Hepatocyte (in vitro differentiated cells): ENCODE results near the gene ING3. TPM values are rescaled to one million over a fixed set of nuclear protein-coding genes. Genes with fewer than 3 reads are reported as not detected.

ENCODE experiments used
- DNase-seq: peaks from one replicate; pipeline ENCODE4 v3.0.0-alpha.2; 2016; ENCODE audit warnings: low spot score
- H2AFZ ChIP-seq: fragments of 200-600 bp; sonication (generic); 2 replicates; pipeline ENCODE4 v1.6.0; 2016; ENCODE audit warnings: antibody characterized with exemption, mild to moderate bottlenecking
- H3K27ac ChIP-seq: fragments of 200-600 bp; sonication (generic); 2 replicates; pipeline ENCODE4 v1.5.1; 2016; ENCODE audit warnings: mild to moderate bottlenecking
- H3K27me3 ChIP-seq: fragments of 200-600 bp; sonication (generic); 2 replicates; pipeline ENCODE4 v1.6.1; 2016
- H3K36me3 ChIP-seq: fragments of 200-600 bp; sonication (generic); replicated peaks from 2 replicates; pipeline ENCODE4 v1.5.1; 2016; ENCODE audit warnings: low read depth; ENCODE audit not compliant: insufficient read depth
- H3K4me1 ChIP-seq: fragments of 200-600 bp; sonication (generic); 2 replicates; pipeline ENCODE4 v1.5.1; 2016; ENCODE audit warnings: mild to moderate bottlenecking, moderate library complexity; ENCODE audit not compliant: insufficient read depth
- H3K4me2 ChIP-seq: fragments of 200-600 bp; sonication (generic); 2 replicates; pipeline ENCODE4 v1.6.0; 2016
- H3K4me3 ChIP-seq: fragments of 200-600 bp; sonication (generic); 2 replicates; pipeline ENCODE4 v1.5.1; 2016; ENCODE audit warnings: mild to moderate bottlenecking
- H3K79me2 ChIP-seq: fragments of 200-600 bp; sonication (generic); 2 replicates; pipeline ENCODE4 v1.6.0; 2017; ENCODE audit warnings: mild to moderate bottlenecking
- H3K9me2 ChIP-seq: fragments of 200-600 bp; sonication (generic); replicated peaks from 2 replicates; pipeline ENCODE4 v1.6.0; 2017; ENCODE audit warnings: mild to moderate bottlenecking; ENCODE audit not compliant: insufficient read depth
- H3K9me3 ChIP-seq: fragments of 200-600 bp; sonication (generic); 2 replicates; pipeline ENCODE4 v1.5.1; 2016; ENCODE audit warnings: low read depth, mild to moderate bottlenecking
- H4K20me1 ChIP-seq: fragments of 200-600 bp; sonication (generic); 2 replicates; pipeline ENCODE4 v1.6.0; 2016; ENCODE audit warnings: mild to moderate bottlenecking; ENCODE audit not compliant: insufficient read depth, poor library complexity, severe bottlenecking
- EZH2 ChIP-seq: fragments of 200-600 bp; sonication (generic); IDR thresholded peaks from 2 replicates; pipeline ENCODE4 v1.6.1; 2016; ENCODE audit warnings: antibody characterized with exemption, mild to moderate bottlenecking, borderline replicate concordance
- EZH2phosphoT487 ChIP-seq: fragments of 200-600 bp; sonication (generic); IDR thresholded peaks from one replicate; pipeline ENCODE4 v1.6.1; 2018; ENCODE audit warnings: antibody characterized with exemption, mild to moderate bottlenecking, low read depth, moderate library complexity; ENCODE audit not compliant: unreplicated experiment, severe bottlenecking
- WGBS: methylation state at CpG from one replicate; pipeline ENCODE4 v1.1.6; 2016; ENCODE audit warnings: low lambda C conversion rate; ENCODE audit errors: missing lambda C conversion rate; 5-methylcytosine and 5-hydroxymethylcytosine counted together
- polyA plus RNA-seq: library from polyadenylated mRNA; unstranded; fragments of >200 nt; fragmentation: Nextera tagmentation; extraction: Ambion mirVana; gene quantifications from 2 replicates; pipeline ENCODE4 v1.2.1, GENCODE V29; 2016
- total RNA-seq: library from RNA; depleted of rRNA; stranded (reverse); fragments of >200 nt; gene quantifications from 2 replicates; pipeline ENCODE4 v1.2.3, GENCODE V29; 2014
- TF ChIP-seq, protein P1 (sequence below): fragments of 200-600 bp; sonication (generic); IDR thresholded peaks from 2 replicates; pipeline ENCODE4 v1.5.1; 2016; ENCODE audit warnings: antibody characterized with exemption, mild to moderate bottlenecking; ENCODE audit not compliant: poor library complexity

The ING3 gene
- total and polyA plus RNA-seq, 2 experiments from 2014 or later: 14.1 to 29.6 TPM

GRCh38 chr7:120998520-120998919 lies 47.9 kb downstream of the ING3 start:
- Histone ChIP-seq H3K4me1 (peaks cover 13% of the 10 kb centered on the region), H3K79me2 (peaks cover 42% of the 10 kb centered on the region), H4K20me1 (no peaks in the 10 kb centered on the region), H3K27ac (peak overlapping the region; percentile 5), H3K4me2 (peak overlapping the region; percentile 1), H3K9me2 (no peaks in the 10 kb centered on the region), H3K4me3 (no peak overlapping the region), H2AFZ (no peak overlapping the region), H3K9me3 (no peaks in the 10 kb centered on the region), H3K36me3 (no peaks in the 10 kb centered on the region), H3K27me3 (no peaks in the 10 kb centered on the region)
- no peak for DNase-seq
- 45% methylated on average over 1 of the region's 1 CpG for WGBS
- no peak for TF ChIP-seq EZH2
- no peak for TF ChIP-seq EZH2phosphoT487
- TF ChIP-seq, protein P1, sequence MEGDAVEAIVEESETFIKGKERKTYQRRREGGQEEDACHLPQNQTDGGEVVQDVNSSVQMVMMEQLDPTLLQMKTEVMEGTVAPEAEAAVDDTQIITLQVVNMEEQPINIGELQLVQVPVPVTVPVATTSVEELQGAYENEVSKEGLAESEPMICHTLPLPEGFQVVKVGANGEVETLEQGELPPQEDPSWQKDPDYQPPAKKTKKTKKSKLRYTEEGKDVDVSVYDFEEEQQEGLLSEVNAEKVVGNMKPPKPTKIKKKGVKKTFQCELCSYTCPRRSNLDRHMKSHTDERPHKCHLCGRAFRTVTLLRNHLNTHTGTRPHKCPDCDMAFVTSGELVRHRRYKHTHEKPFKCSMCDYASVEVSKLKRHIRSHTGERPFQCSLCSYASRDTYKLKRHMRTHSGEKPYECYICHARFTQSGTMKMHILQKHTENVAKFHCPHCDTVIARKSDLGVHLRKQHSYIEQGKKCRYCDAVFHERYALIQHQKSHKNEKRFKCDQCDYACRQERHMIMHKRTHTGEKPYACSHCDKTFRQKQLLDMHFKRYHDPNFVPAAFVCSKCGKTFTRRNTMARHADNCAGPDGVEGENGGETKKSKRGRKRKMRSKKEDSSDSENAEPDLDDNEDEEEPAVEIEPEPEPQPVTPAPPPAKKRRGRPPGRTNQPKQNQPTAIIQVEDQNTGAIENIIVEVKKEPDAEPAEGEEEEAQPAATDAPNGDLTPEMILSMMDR: no peak

DNA sequence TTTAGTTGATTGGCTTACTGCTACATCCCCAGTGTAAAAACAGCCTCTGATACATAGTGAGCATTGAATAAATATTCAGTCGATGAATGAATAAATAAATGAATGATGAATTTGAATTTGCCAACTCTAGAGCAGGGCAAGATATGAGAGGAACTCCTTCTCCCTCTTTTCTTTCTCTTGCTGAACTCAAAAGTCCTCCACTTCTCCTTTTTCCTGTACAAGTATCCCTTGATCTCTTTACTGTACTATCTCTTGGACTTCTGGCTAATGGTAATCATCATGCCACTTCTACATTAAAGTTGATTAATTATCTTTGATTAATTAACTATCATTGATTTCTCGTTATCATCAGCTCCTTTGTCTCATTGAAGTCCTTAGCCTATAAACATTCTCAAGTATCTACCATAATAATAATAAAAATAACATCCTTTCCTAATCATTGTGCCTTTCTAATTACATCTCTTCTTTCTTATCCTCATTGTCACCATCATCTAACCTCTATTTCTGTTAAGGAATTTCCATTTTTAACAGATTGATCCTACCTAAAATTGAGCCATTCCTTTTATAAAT lies 48.5 kb downstream of the ING3 start:
- Histone ChIP-seq H3K4me1 (peaks cover 10% of the 10 kb centered on the region), H3K27ac (peak overlapping the region; percentile 35), H4K20me1 (no peaks in the 10 kb centered on the region), H3K79me2 (peaks cover 38% of the 10 kb centered on the region), H3K9me2 (no peaks in the 10 kb centered on the region), H3K4me3 (no peak overlapping the region), H2AFZ (no peak overlapping the region), H3K27me3 (no peaks in the 10 kb centered on the region), H3K4me2 (peak overlapping the region; percentile 45), H3K9me3 (no peaks in the 10 kb centered on the region), H3K36me3 (no peaks in the 10 kb centered on the region)
- TF ChIP-seq EZH2phosphoT487 (no peak), EZH2 (no peak)
- TF ChIP-seq, protein P1: no peak
- DNase-seq: no peak
- WGBS: 89% methylated on average over 2 of the region's 2 CpGs

DNA sequence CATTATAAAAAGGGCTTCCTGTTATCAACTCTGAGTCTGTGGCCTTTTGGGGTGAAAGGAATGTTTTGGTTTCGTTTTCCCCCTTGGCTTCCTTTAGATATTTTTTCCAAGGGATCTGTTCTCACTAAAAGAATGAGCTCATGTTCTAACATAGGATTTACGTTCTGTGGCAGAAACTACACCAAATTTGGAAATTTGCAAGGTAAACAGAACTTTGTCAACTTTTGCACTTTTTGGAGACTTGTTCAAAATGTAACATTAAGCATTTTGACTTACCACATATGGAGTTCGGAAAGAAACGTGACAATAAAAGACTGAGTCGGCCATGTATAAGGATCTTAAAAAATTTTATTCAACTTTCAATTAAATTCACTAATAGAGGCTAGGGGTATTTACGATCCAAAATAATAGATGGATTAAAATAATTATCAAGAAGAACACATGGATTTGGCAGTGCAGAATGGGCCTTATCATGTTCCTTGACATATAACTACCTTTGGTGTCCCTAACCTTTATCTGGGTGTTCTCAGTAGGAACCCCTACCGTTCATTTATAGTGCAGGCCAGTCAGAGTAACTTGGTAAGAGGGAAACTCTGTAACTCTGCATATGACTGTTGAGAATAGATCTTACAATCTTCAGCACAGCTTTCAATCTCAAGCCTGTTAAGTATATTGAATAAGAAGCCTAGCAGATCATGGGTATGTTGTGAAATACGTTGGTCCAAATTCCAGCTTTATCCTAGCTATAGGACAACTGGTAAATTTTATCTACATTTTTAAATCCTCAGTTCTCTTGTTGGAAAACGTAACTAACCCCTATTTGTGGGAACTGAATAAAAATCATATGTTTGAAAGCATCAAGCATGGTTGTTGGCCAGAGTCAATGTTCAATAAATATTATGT lies 49.8 kb downstream of the ING3 start:
- Histone ChIP-seq H3K9me2 (no peaks in the 10 kb centered on the region), H3K79me2 (peaks cover 43% of the 10 kb centered on the region), H4K20me1 (no peaks in the 10 kb centered on the region), H3K4me2 (peak overlapping the region; percentile 45), H3K27ac (peak overlapping the region; percentile 35), H3K27me3 (no peaks in the 10 kb centered on the region), H3K4me3 (no peak overlapping the region), H3K4me1 (peaks cover 10% of the 10 kb centered on the region), H2AFZ (no peak overlapping the region), H3K36me3 (no peaks in the 10 kb centered on the region), H3K9me3 (no peaks in the 10 kb centered on the region)
- TF ChIP-seq EZH2: no peak
- no peak for DNase-seq
- 63% methylated on average over 9 of the region's 9 CpGs for WGBS
